ENCODE measurements around the gene ZNF2.
A peak's percentile ranks its signal among the peaks of the same experiment; 100 is the strongest.

The ZNF2 gene

DNA sequence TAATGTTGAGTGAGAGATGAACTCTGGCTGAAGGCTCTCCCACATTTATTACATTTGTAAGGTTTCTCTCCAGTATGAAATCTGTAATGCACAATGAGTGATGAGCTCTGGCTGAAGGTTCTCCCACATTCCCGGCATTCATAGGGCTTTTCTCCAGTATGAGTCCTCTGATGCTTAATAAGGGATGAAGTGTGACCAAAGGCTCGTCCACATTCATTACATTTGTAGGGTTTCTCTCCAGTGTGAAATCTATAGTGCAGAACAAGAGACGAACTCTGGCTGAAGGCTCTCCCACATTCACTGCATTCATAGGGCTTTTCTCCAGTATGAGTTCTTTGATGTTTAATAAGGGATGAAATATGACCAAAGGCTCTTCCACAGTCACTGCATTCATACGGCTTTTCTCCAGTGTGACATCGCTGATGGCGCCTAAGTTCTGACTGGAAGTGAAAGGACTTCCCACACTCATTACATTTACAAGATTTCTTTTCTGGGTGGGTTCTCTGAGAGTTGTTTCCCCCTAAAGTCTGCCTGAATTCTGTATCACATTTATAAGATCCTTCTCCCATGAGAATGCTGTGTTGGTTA is 16.1 kb upstream of the ZNF2 start:
- H3K9me3 ChIP-seq, result no peaks in the 10 kb centered on the region

DNA sequence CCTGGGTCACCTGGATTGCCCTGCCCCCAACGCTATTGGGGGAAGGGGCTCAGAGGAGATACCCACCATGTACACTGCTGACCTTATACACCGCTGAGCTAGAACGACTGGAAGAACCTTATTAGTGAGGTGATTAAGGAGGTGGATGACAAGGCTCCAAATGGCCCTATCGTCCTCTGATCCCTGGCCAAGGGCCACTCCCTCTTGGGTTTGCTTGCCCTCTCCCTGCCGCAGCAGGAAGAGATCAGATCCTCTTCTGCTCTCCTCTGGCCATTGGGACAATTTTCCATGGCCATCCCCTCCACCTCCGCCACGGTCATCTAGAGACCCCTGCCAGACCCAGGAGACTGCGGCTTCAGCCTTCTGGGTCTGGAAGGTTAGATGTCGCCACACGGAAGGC is 7.2 kb upstream of the ZNF2 start:
- no peaks in the 10 kb centered on the region for H3K36me3 ChIP-seq
- peak overlapping the region; percentile 64 for H3K4me3 ChIP-seq (ENCODE audit: low read depth, low read length)
- no peak for DNase-seq
- no peaks in the 10 kb centered on the region for H3K9me3 ChIP-seq
- TF ChIP-seq, protein P1, sequence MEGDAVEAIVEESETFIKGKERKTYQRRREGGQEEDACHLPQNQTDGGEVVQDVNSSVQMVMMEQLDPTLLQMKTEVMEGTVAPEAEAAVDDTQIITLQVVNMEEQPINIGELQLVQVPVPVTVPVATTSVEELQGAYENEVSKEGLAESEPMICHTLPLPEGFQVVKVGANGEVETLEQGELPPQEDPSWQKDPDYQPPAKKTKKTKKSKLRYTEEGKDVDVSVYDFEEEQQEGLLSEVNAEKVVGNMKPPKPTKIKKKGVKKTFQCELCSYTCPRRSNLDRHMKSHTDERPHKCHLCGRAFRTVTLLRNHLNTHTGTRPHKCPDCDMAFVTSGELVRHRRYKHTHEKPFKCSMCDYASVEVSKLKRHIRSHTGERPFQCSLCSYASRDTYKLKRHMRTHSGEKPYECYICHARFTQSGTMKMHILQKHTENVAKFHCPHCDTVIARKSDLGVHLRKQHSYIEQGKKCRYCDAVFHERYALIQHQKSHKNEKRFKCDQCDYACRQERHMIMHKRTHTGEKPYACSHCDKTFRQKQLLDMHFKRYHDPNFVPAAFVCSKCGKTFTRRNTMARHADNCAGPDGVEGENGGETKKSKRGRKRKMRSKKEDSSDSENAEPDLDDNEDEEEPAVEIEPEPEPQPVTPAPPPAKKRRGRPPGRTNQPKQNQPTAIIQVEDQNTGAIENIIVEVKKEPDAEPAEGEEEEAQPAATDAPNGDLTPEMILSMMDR (IDR thresholded peaks at IDR 0.05; ENCODE audit: low read depth, low read length), result no peak
- no peaks in the 10 kb centered on the region for H3K4me1 ChIP-seq
- no peaks in the 10 kb centered on the region for H3K27me3 ChIP-seq

More for the DNA sequence above, 16.1 kb upstream of the ZNF2 start:
- H3K4me1 ChIP-seq, result no peaks in the 10 kb centered on the region
- TF ChIP-seq, protein P1 (IDR thresholded peaks at IDR 0.05; ENCODE audit: low read depth, low read length), result no peak
- H3K4me3 ChIP-seq (ENCODE audit: low read depth, low read length), result no peak overlapping the region
- no peaks in the 10 kb centered on the region for H3K27me3 ChIP-seq
- DNase-seq, result no peak
- H3K36me3 ChIP-seq, result no peaks in the 10 kb centered on the region

DNA sequence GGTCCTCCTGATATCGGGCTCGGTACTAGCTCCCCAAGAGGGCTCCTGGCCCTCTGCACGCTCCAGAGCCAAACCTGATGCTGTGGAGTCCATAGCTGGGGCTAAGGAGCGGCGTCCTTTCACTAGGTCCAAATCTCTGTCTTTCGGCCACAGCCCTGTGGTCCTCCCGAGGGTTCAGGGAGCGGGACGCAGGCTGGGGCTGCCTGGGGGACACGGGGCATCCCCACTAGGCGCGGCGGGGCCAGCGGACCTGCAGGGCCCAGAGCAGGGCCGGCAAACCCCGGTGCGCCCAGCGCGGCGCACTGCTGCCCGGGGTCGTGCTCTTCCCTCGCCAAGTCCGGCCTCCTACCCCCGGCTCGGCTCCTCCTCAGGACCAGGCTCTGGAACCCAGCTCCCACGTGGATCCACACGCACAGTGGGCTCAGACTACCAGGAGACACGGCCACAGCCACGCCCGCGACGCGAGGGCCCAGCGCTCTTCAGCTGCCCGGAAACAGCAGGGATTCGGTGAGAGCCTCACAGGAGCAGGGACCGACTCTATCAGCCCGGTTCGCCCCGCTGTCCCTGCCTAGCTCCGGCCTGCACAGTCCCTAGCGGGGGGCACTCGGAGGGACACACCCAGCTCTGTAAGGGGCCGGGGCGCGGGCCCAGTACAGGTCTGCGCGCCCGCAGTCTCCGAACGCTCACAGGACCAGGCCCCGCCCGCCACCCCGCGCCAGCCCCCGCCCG is 6.6 kb upstream of the ZNF2 start:
- no peaks in the 10 kb centered on the region for H3K4me1 ChIP-seq

DNA sequence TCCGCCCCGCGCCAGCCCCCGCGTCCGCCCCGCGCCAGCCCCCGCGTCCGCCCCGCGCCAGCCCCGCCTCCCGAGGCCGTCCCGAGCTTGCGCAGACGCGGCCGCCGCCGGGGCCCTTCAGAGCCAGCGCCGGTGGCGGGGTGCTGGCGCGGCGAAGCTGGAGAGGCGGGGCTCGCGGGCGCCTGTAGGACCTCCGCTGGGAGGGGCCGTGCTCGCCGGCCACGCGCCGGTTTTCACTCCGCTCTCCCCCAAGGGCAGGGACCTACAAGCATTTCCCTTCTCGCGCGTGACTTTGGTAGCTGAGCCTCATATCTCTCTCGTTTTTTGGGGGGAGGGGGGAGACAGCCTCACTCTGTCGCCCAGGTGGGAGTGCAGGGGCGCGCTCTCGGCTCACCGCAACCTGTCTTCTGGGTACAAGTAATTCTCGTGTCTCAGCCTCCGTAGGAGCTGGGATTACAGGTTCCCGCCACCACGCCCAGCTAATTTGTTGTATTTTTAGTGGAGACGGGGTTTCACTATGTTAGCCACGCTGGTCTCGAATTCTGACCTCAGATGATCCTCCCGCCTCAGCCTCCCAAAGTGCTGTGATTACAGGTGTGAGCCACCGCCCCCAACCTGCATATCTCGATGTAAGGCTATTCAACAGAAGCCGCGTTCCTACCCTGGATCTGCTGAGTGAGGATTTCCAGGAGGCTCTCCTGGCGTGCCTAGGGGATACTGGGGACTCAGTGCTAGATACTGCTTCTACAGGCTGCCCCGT is 5.7 kb upstream of the ZNF2 start, which contains the start of gene ZNF514:
Gene ZNF514 (minus strand): TSS at position 159 of the 760 bp plus-strand sequence. CDS start 6,595 bp downstream, outside the sequence.
- Histone ChIP-seq H3K36me3 (no peaks in the 10 kb centered on the region), H3K27me3 (no peaks in the 10 kb centered on the region), H3K4me3 (ENCODE audit: low read depth, low read length) (peak within 1 kb of the TSS; percentile 64), H3K4me1 (no peaks in the 10 kb centered on the region), H3K9me3 (no peaks in the 10 kb centered on the region)
- TF ChIP-seq, protein P1 (IDR thresholded peaks at IDR 0.05; ENCODE audit: low read depth, low read length), result no peak
- peak; percentile 66 for DNase-seq

More for the DNA sequence above, 6.6 kb upstream of the ZNF2 start:
- Histone ChIP-seq H3K4me3 (ENCODE audit: low read depth, low read length) (peak overlapping the region; percentile 64), H3K27me3 (no peaks in the 10 kb centered on the region), H3K9me3 (no peaks in the 10 kb centered on the region), H3K36me3 (no peaks in the 10 kb centered on the region)
- TF ChIP-seq, protein P1 (IDR thresholded peaks at IDR 0.05; ENCODE audit: low read depth, low read length), result no peak
- DNase-seq, result peak; percentile 19

DNA sequence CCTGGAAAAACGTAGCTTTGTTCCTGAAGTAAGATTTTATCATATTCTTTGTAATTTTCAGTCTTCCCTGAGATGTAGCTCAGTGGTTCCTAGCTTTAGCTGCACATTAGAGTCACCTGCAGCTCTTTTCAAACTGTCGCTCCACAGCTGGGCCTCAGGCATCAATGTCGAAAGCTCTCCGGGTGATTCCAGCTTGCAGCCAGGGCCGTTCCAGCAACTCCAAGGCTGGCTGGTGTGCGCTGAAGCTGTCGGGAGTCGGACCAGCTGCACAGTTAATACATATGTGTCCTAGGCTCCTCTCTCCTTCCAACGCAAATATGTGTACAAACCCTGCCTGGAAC is 609 bp upstream of the ZNF2 start:
- no peaks in the 10 kb centered on the region for H3K27me3 ChIP-seq
- no peaks in the 10 kb centered on the region for H3K4me1 ChIP-seq
- peak overlapping the region; percentile 79 for H3K4me3 ChIP-seq (ENCODE audit: low read depth, low read length)
- TF ChIP-seq, protein P1 (IDR thresholded peaks at IDR 0.05; ENCODE audit: low read depth, low read length), result no peak
- H3K9me3 ChIP-seq, result no peaks in the 10 kb centered on the region
- no peak for DNase-seq
- no peaks in the 10 kb centered on the region for H3K36me3 ChIP-seq
